ENCODE results near the gene SP140. TPM values are rescaled to one million over a fixed set of nuclear protein-coding genes. Genes with fewer than 3 reads are reported as not detected.

SP140 gene
- not detected in 2 replicates for total RNA-seq (2014; rRNA removed; shearing (Covaris generic))
- 0.53 TPM in 1 of 2 replicates, not detected in the other for polyA plus RNA-seq (2016; fragmentation: Nextera tagmentation; extraction: Ambion mirVana)

GRCh38 chr2:230225486-230225885, at the start of gene SP140:
Gene SP140, plus strand, starts transcription at chr2:230225736. Its CDS starts 109 bp downstream, at chr2:230225845.
- no peak within 1 kb of the TSS for H3K9ac ChIP-seq
- no peaks in the 10 kb centered on the region for H3K9me3 ChIP-seq (ENCODE audit: low read depth)
- no peak within 1 kb of the TSS for H2AFZ ChIP-seq
- H3K36me3 ChIP-seq (ENCODE audit: low read depth) = no peaks in the 10 kb centered on the region
- no peak within 1 kb of the TSS for H3K27ac ChIP-seq
- in situ Hi-C loops (cut with MboI) = no loop called here
- no peaks in the 10 kb centered on the region for H3K79me2 ChIP-seq (ENCODE audit: insufficient read depth)
- no peak for DNase-seq
- H3K4me1 ChIP-seq (ENCODE audit: insufficient read depth) = no peaks in the 10 kb centered on the region
- H3K27me3 ChIP-seq (replicated peaks; ENCODE audit: insufficient read depth) = no peaks in the 10 kb centered on the region
- TF ChIP-seq EZH2 (IDR thresholded peaks at IDR 0.05; ENCODE audit: insufficient read depth, poor library complexity, severe bottlenecking) = no peak
- no peak for TF ChIP-seq EZH2phosphoT487 (IDR thresholded peaks at IDR 0.05; ENCODE audit: insufficient read depth, low read depth)
- no peaks in the 10 kb centered on the region for H3F3A ChIP-seq (ENCODE audit: insufficient read depth)
- H3K4me2 ChIP-seq (ENCODE audit: unreplicated experiment) = no peak within 1 kb of the TSS
- H4K20me1 ChIP-seq (ENCODE audit: insufficient read depth) = no peaks in the 10 kb centered on the region
- no peaks in the 10 kb centered on the region for H3K9me2 ChIP-seq (ENCODE audit: insufficient read depth)
- no peak within 1 kb of the TSS for H3K4me3 ChIP-seq
- WGBS, 2 experiments (ENCODE audit: low coverage in 1 of 2, low lambda C conversion rate in 2 of 2, missing lambda C conversion rate in 2 of 2) = 74 to 81% methylated on average over 8 of the region's 8 CpGs

GRCh38 chr2:230176996-230177395, 48.5 kb upstream of the SP140 start:
- DNase-seq = no peak
- Histone ChIP-seq H2AFZ (no peak overlapping the region), H3K79me2 (ENCODE audit: insufficient read depth) (no peaks in the 10 kb centered on the region), H3K4me3 (no peak overlapping the region), H3K4me2 (ENCODE audit: unreplicated experiment) (no peak overlapping the region), H3K27ac (no peak overlapping the region), H3K27me3 (replicated peaks; ENCODE audit: insufficient read depth) (no peaks in the 10 kb centered on the region), H3K9me2 (ENCODE audit: insufficient read depth) (no peaks in the 10 kb centered on the region), H3K9me3 (ENCODE audit: low read depth) (no peaks in the 10 kb centered on the region), H3K36me3 (ENCODE audit: low read depth) (no peaks in the 10 kb centered on the region; the same call in 1 of the 2 replicates), H3F3A (ENCODE audit: insufficient read depth) (no peaks in the 10 kb centered on the region), H3K9ac (no peak overlapping the region), H3K4me1 (ENCODE audit: insufficient read depth) (no peaks in the 10 kb centered on the region), H4K20me1 (ENCODE audit: insufficient read depth) (no peaks in the 10 kb centered on the region)
- in situ Hi-C loops (cut with MboI) = no loop called here
- TF ChIP-seq EZH2phosphoT487 (IDR thresholded peaks at IDR 0.05; ENCODE audit: insufficient read depth, low read depth) = no peak
- TF ChIP-seq EZH2 (IDR thresholded peaks at IDR 0.05; ENCODE audit: insufficient read depth, poor library complexity, severe bottlenecking) = no peak
- 77 to 84% methylated on average over 3 of the region's 3 CpGs for WGBS, 2 experiments (ENCODE audit: low coverage in 1 of 2, low lambda C conversion rate in 2 of 2, missing lambda C conversion rate in 2 of 2)

GRCh38 chr2:230178546-230179485, 46.7 kb upstream of the SP140 start:
- Histone ChIP-seq H3K9me2 (ENCODE audit: insufficient read depth) (no peaks in the 10 kb centered on the region), H3K27ac (no peak overlapping the region), H4K20me1 (ENCODE audit: insufficient read depth) (no peaks in the 10 kb centered on the region), H3K4me1 (ENCODE audit: insufficient read depth) (no peaks in the 10 kb centered on the region), H3K9me3 (ENCODE audit: low read depth) (no peaks in the 10 kb centered on the region), H3K4me3 (no peak overlapping the region), H3K79me2 (ENCODE audit: insufficient read depth) (no peaks in the 10 kb centered on the region), H2AFZ (no peak overlapping the region), H3K4me2 (ENCODE audit: unreplicated experiment) (no peak overlapping the region), H3F3A (ENCODE audit: insufficient read depth) (no peaks in the 10 kb centered on the region), H3K36me3 (ENCODE audit: low read depth) (no peaks in the 10 kb centered on the region; the same call in 1 of the 2 replicates), H3K9ac (no peak overlapping the region), H3K27me3 (replicated peaks; ENCODE audit: insufficient read depth) (no peaks in the 10 kb centered on the region)
- TF ChIP-seq EZH2phosphoT487 (IDR thresholded peaks at IDR 0.05; ENCODE audit: insufficient read depth, low read depth) = no peak
- no peak for TF ChIP-seq EZH2 (IDR thresholded peaks at IDR 0.05; ENCODE audit: insufficient read depth, poor library complexity, severe bottlenecking)
- 93 to 94% methylated on average over 5 to 7 of the region's 7 CpGs for WGBS, 2 experiments (ENCODE audit: low coverage in 1 of 2, low lambda C conversion rate in 2 of 2, missing lambda C conversion rate in 2 of 2)
- in situ Hi-C loops (cut with MboI) = no loop called here
- no peak for DNase-seq

GRCh38 chr2:230179907-230180306, 45.6 kb upstream of the SP140 start:
- Histone ChIP-seq H3K36me3 (ENCODE audit: low read depth) (no peaks in the 10 kb centered on the region; the same call in 1 of the 2 replicates), H4K20me1 (ENCODE audit: insufficient read depth) (no peaks in the 10 kb centered on the region), H3K4me3 (no peak overlapping the region), H3K9me2 (ENCODE audit: insufficient read depth) (no peaks in the 10 kb centered on the region), H2AFZ (no peak overlapping the region), H3K27me3 (replicated peaks; ENCODE audit: insufficient read depth) (no peaks in the 10 kb centered on the region), H3K79me2 (ENCODE audit: insufficient read depth) (no peaks in the 10 kb centered on the region), H3F3A (ENCODE audit: insufficient read depth) (no peaks in the 10 kb centered on the region), H3K4me1 (ENCODE audit: insufficient read depth) (no peaks in the 10 kb centered on the region), H3K9ac (no peak overlapping the region), H3K9me3 (ENCODE audit: low read depth) (no peaks in the 10 kb centered on the region), H3K4me2 (ENCODE audit: unreplicated experiment) (no peak overlapping the region), H3K27ac (no peak overlapping the region)
- WGBS, 2 experiments (ENCODE audit: low coverage in 1 of 2, low lambda C conversion rate in 2 of 2, missing lambda C conversion rate in 2 of 2) = 92 to 93% methylated on average over 7 of the region's 7 CpGs
- in situ Hi-C loops (cut with MboI) = no loop called here
- no peak for TF ChIP-seq EZH2 (IDR thresholded peaks at IDR 0.05; ENCODE audit: insufficient read depth, poor library complexity, severe bottlenecking)
- TF ChIP-seq EZH2phosphoT487 (IDR thresholded peaks at IDR 0.05; ENCODE audit: insufficient read depth, low read depth) = no peak
- no peak for DNase-seq

All from GM23248 (cell line).